ENCODE results near the gene POU2F3.

Gene POU2F3

DNA sequence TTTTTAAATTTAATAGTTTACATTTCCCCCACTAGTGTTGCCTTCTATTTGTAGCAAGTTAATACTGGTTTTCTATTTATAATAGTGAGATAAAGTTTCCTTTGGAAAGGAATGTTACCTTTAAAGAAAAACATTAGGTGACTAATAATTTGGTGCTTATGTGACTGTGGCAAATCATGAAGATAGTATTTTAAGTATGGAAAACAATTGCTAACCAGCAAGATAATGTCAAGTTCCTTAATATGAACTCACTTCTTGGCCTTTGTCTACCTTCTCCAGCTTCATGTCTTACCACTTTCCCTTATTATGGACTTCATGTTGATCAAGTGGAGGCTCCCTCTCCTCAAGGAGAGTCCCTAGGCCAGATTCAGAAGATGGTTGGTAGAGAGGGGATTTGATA lies 123.5 kb downstream of the POU2F3 start:
- ChIA-PET CTCF (interaction anchor here (0.6 kb wide), 1 partner anchor 22 kb away, joined by 3 read pairs; no protein-coding TSS in a partner anchor), POLR2A (no interaction called here)
- no peaks in the 10 kb centered on the region for H3K4me1 ChIP-seq (ENCODE audit: control insufficient read depth, insufficient read depth, low read length)
- no peaks in the 10 kb centered on the region for H3K36me3 ChIP-seq (ENCODE audit: control insufficient read depth in 2 of 2, insufficient read depth in 1 of 2, low read length in 2 of 2)
- H3K9me3 ChIP-seq (ENCODE audit: control insufficient read depth, insufficient read depth, low read depth, low read length), result no peaks in the 10 kb centered on the region
- H3K27ac ChIP-seq (ENCODE audit: extremely low read depth, low read depth, low read length), result no peak overlapping the region
- no peak overlapping the region for H3K4me3 ChIP-seq (ENCODE audit: low read depth, low read length)
- TF ChIP-seq, protein P1, sequence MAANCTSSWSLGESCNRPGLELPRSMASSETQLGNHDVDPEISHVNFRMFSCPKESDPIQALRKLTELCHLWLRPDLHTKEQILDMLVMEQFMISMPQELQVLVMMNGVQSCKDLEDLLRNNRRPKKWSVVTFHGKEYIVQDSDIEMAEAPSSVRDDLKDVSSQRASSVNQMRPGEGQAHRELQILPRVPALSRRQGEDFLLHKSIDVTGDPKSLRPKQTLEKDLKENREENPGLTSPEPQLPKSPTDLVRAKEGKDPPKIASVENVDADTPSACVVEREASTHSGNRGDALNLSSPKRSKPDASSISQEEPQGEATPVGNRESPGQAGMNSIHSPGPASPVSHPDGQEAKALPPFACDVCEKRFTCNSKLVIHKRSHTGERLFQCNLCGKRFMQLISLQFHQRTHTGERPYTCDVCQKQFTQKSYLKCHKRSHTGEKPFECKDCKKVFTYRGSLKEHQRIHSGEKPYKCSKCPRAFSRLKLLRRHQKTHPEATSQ (tag by site-specific recombination; IDR thresholded peaks at IDR 0.05), result no peak
- TF ChIP-seq ZBTB8A (tag by site-specific recombination; IDR thresholded peaks at IDR 0.05), result no peak
- TF ChIP-seq KLF10 (tag by site-specific recombination; IDR thresholded peaks at IDR 0.05), result no peak
- TF ChIP-seq BCL11A (tag by site-specific recombination; IDR thresholded peaks at IDR 0.05; ENCODE audit: low read depth), result no peak
- no peak for TF ChIP-seq ZNF248 (tag by site-specific recombination; IDR thresholded peaks at IDR 0.05)
- TF ChIP-seq ZNF792 (tag by site-specific recombination; IDR thresholded peaks at IDR 0.05), result no peak
- no peak for TF ChIP-seq SETDB1 (IDR thresholded peaks at IDR 0.05; ENCODE audit: insufficient read length, low read length)
- TF ChIP-seq, protein P2, sequence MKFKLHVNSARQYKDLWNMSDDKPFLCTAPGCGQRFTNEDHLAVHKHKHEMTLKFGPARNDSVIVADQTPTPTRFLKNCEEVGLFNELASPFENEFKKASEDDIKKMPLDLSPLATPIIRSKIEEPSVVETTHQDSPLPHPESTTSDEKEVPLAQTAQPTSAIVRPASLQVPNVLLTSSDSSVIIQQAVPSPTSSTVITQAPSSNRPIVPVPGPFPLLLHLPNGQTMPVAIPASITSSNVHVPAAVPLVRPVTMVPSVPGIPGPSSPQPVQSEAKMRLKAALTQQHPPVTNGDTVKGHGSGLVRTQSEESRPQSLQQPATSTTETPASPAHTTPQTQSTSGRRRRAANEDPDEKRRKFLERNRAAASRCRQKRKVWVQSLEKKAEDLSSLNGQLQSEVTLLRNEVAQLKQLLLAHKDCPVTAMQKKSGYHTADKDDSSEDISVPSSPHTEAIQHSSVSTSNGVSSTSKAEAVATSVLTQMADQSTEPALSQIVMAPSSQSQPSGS (tag by site-specific recombination; IDR thresholded peaks at IDR 0.05; ENCODE audit: low read depth), result no peak
- TF ChIP-seq TSHZ1 (tag by site-specific recombination; IDR thresholded peaks at IDR 0.05; ENCODE audit: borderline replicate concordance), result no peak
- TF ChIP-seq, protein P3, sequence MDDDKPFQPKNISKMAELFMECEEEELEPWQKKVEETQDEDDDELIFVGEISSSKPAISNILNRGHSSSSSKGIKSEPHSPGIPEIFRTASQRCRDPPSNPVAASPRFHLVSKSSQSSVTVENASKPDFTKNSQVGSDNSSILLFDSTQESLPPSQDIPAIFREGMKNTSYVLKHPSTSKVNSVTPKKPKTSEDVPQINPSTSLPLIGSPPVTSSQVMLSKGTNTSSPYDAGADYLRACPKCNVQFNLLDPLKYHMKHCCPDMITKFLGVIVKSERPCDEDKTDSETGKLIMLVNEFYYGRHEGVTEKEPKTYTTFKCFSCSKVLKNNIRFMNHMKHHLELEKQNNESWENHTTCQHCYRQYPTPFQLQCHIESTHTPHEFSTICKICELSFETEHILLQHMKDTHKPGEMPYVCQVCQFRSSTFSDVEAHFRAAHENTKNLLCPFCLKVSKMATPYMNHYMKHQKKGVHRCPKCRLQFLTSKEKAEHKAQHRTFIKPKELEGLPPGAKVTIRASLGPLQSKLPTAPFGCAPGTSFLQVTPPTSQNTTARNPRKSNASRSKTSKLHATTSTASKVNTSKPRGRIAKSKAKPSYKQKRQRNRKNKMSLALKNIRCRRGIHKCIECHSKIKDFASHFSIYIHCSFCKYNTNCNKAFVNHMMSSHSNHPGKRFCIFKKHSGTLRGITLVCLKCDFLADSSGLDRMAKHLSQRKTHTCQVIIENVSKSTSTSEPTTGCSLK (tag by site-specific recombination; IDR thresholded peaks at IDR 0.05), result no peak
- no peak for TF ChIP-seq ZNF114 (tag by site-specific recombination; IDR thresholded peaks at IDR 0.05)

DNA sequence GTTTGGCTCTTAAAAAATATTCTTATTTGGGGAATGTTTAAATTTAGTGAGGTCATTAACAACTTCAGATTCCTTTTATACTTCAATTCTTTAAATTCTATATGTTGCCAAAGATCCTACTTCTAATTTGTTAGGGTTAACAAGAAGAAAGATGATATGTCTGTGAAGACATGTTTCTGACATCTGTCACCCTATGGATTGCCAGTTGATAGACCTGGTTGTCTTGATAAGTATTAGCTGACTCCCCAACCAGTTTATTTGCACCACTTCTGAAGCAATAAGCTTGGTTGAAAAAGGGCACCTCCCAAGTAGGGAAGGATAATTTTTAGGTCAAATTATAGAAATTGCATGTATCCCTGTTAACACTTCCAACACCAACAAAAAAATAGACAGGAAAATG lies 125.6 kb downstream of the POU2F3 start:
- H3K9me3 ChIP-seq (ENCODE audit: control insufficient read depth, insufficient read depth, low read depth, low read length), result no peaks in the 10 kb centered on the region
- POLR2A ChIA-PET, result no interaction called here
- no peaks in the 10 kb centered on the region for H3K36me3 ChIP-seq (ENCODE audit: control insufficient read depth in 2 of 2, insufficient read depth in 1 of 2, low read length in 2 of 2)
- H3K4me1 ChIP-seq (ENCODE audit: control insufficient read depth, insufficient read depth, low read length), result no peaks in the 10 kb centered on the region
- TF ChIP-seq ZNF623 (tag by site-specific recombination; IDR thresholded peaks at IDR 0.05) (no peak), BCL11A (tag by site-specific recombination; IDR thresholded peaks at IDR 0.05; ENCODE audit: low read depth) (no peak)
- H3K27ac ChIP-seq (ENCODE audit: extremely low read depth, low read depth, low read length), result no peak overlapping the region
- no peak overlapping the region for H3K4me3 ChIP-seq (ENCODE audit: low read depth, low read length)
- CTCF ChIA-PET, result no interaction called here
